OCI-LY7 (cell line): ENCODE data around the gene RAB7A. TPM values are rescaled to one million over a fixed set of nuclear protein-coding genes. Genes with fewer than 3 reads are reported as not detected.

Experiments used
- BruUV-seq: library from RNA; stranded (reverse); fragments of 400-500 nt; replicated peaks from 2 replicates; lab custom pipeline; 2021; lab: Mats Ljungman, UMichigan
- CTCF ChIA-PET: fragments of 300-600 bp; sonication (Branson Sonifier 250); formaldehyde crosslinking; loops from one replicate; lab custom pipeline; 2022; ENCODE audit warnings: antibody characterized with exemption; ENCODE audit not compliant: unreplicated experiment; lab: Charles Lee
- POLR2A ChIA-PET: fragments of 300-600 bp; sonication (Branson Sonifier 250); formaldehyde crosslinking; loops from one replicate; lab custom pipeline; 2022; ENCODE audit warnings: antibody characterized with exemption; lab: Charles Lee
- DNase-seq: peaks from one replicate; pipeline ENCODE4 v3.0.0-alpha.2; 2015; ENCODE audit warnings: low spot score
- H2AFZ ChIP-seq: fragments of 200-600 bp; sonication (generic), shearing (Covaris generic); 2 replicates; pipeline ENCODE4 v1.6.1; 2014; ENCODE audit warnings: mild to moderate bottlenecking, antibody characterized with exemption, low read length, moderate library complexity
- H3K27ac ChIP-seq: fragments of 200-600 bp; sonication (generic); 2 replicates; pipeline ENCODE4 v1.5.1; 2014; ENCODE audit warnings: mixed run types, low read depth, mild to moderate bottlenecking, moderate library complexity, low read length, inconsistent platforms; ENCODE audit not compliant: poor library complexity, severe bottlenecking
- H3K36me3 ChIP-seq: fragments of 200-600 bp; sonication (generic); 2 replicates; pipeline ENCODE4 v1.6.1; 2014; ENCODE audit warnings: mild to moderate bottlenecking, antibody characterized with exemption, low read length, moderate library complexity, mixed read lengths; ENCODE audit not compliant: insufficient read depth
- H3K4me1 ChIP-seq: fragments of 200-600 bp; sonication (generic); 2 replicates; pipeline ENCODE4 v1.5.1; 2014; ENCODE audit warnings: mild to moderate bottlenecking, low read length; ENCODE audit not compliant: insufficient read depth, poor library complexity, severe bottlenecking
- H3K4me2 ChIP-seq: fragments of 200-600 bp; sonication (generic); 2 replicates; pipeline ENCODE4 v1.6.1; 2014; ENCODE audit warnings: mild to moderate bottlenecking, low read length
- H3K4me3 ChIP-seq: fragments of 200-600 bp; sonication (generic); 2 replicates; pipeline ENCODE4 v1.5.1; 2014; ENCODE audit warnings: mild to moderate bottlenecking, low read depth, low read length; ENCODE audit not compliant: poor library complexity, severe bottlenecking
- H3K79me2 ChIP-seq: fragments of 200-600 bp; sonication (generic); 2 replicates; pipeline ENCODE4 v1.6.1; 2016; ENCODE audit warnings: low read depth, mild to moderate bottlenecking, low read length, moderate library complexity, mixed read lengths; ENCODE audit not compliant: insufficient read depth
- H3K9me2 ChIP-seq: fragments of 200-600 bp; sonication (generic); 2 replicates; pipeline ENCODE4 v1.6.1; 2016; ENCODE audit warnings: mild to moderate bottlenecking, low read length, mixed read lengths; ENCODE audit not compliant: insufficient read depth
- H3K9me3 ChIP-seq: fragments of 200-600 bp; sonication (generic); 2 replicates; pipeline ENCODE4 v1.6.1; 2014; ENCODE audit warnings: mild to moderate bottlenecking, mixed run types, low read length, mixed read lengths
- H4K20me1 ChIP-seq: fragments of 200-600 bp; sonication (generic); 2 replicates; pipeline ENCODE4 v1.6.1; 2014; ENCODE audit warnings: mild to moderate bottlenecking, antibody characterized with exemption, low read length, moderate library complexity, mixed read lengths; ENCODE audit not compliant: insufficient read depth
- CTCF ChIP-seq: fragments of 200-600 bp; sonication (generic); conservative IDR thresholded peaks from 2 replicates; pipeline ENCODE4 v1.5.1; 2014; ENCODE audit warnings: mild to moderate bottlenecking, antibody characterized with exemption, low read length, moderate library complexity, mixed read lengths
- EZH2phosphoT487 ChIP-seq: fragments of 200-600 bp; sonication (generic); IDR thresholded peaks from 2 replicates; pipeline ENCODE4 v1.6.1; 2018; ENCODE audit warnings: low read depth, borderline replicate concordance, mild to moderate bottlenecking, mixed run types, antibody characterized with exemption, low read length, moderate library complexity, mixed read lengths
- intact Hi-C: fragments of 100-400 bp; cut with micrococcal nuclease; formaldehyde crosslinking; loops from one replicate; pipeline ENCODE4 v1.10.0; 2022; ENCODE audit not compliant: unreplicated experiment
- total RNA-seq, 2 experiments: library from RNA; depleted of rRNA in 1 of 2; stranded (reverse); fragments of >200 nt in 1 of 2; shearing (Covaris generic) in 1 of 2; gene quantifications; 2 replicates each; pipeline ENCODE4 v1.2.3, GENCODE V29; 2014 to 2022

Gene RAB7A
- total RNA-seq, 2 experiments from 2014 or later, result 24.5 to 143 TPM

GRCh38 chr3:128780101-128780837 is 54.3 kb downstream of the RAB7A start:
- POLR2A ChIA-PET, result interaction anchor here (0.6 to 2.3 kb wide), 7 partner anchors 9 to 736 kb away, joined by 3 to 7 read pairs (median 3); no protein-coding TSS in a partner anchor
- Histone ChIP-seq H4K20me1 (peaks cover 6% of the 10 kb centered on the region; the same call in 1 of the 2 replicates), H2AFZ (no peak overlapping the region), H3K4me1 (no peaks in the 10 kb centered on the region), H3K27ac (no peak overlapping the region), H3K9me3 (no peaks in the 10 kb centered on the region), H3K4me2 (no peak overlapping the region), H3K36me3 (0 out of 2 replicates have a peak, but pooled peaks cover 10% of the 10 kb centered on the region), H3K79me2 (peaks cover 41% of the 10 kb centered on the region), H3K4me3 (no peak overlapping the region), H3K9me2 (no peaks in the 10 kb centered on the region)
- CTCF ChIA-PET, result no interaction called here
- no peak for TF ChIP-seq EZH2phosphoT487
- no peak for TF ChIP-seq CTCF
- BruUV-seq, result no TSS peak
- no peak for DNase-seq
- intact Hi-C loops, result no loop called here

GRCh38 chr3:128781164-128781563 is 55.2 kb downstream of the RAB7A start:
- Histone ChIP-seq H3K79me2 (peaks cover 32% of the 10 kb centered on the region), H3K4me3 (no peak overlapping the region), H3K9me2 (no peaks in the 10 kb centered on the region), H3K4me1 (no peaks in the 10 kb centered on the region), H3K9me3 (no peaks in the 10 kb centered on the region), H2AFZ (no peak overlapping the region), H3K4me2 (no peak overlapping the region), H3K36me3 (0 out of 2 replicates have a peak, but pooled peaks cover 7% of the 10 kb centered on the region), H4K20me1 (peaks cover 10% of the 10 kb centered on the region; the same call in 1 of the 2 replicates), H3K27ac (no peak overlapping the region)
- intact Hi-C loops, result no loop called here
- BruUV-seq, result no TSS peak
- ChIA-PET POLR2A (interaction anchor here (0.6 to 1.4 kb wide), 2 partner anchors 21 to 77 kb away, joined by 3 to 4 read pairs; no protein-coding TSS in a partner anchor), CTCF (interaction anchor here (0.7 kb wide), 1 partner anchor 10 kb away, joined by 3 read pairs; no protein-coding TSS in a partner anchor)
- DNase-seq, result no peak
- no peak for TF ChIP-seq CTCF
